Lower leg skin (tissue), 4 donors: ENCODE data around the gene SLC25A26. TPM values are rescaled to one million over a fixed set of nuclear protein-coding genes. Genes with fewer than 3 reads are reported as not detected.
A peak's percentile ranks its signal among the peaks of the same experiment; 100 is the strongest.

Source experiments
- DNase-seq, 2 donors: peaks; one replicate each; pipeline ENCODE4 v3.0.0-alpha.2; 2019; ENCODE audit warnings: low spot score in 2 of 2
- H3K4me3 ChIP-seq: fragments of 200-600 bp; sonication (generic); 2 replicates; pipeline ENCODE4 v1.5.1; 2017; ENCODE audit warnings: mild to moderate bottlenecking, low read depth; ENCODE audit not compliant: poor library complexity, severe bottlenecking
- POLR2A ChIP-seq, 2 donors: fragments of 450-650 bp; IDR thresholded peaks; one replicate each; pipeline ENCODE4 v1.6.1; 2016 to 2017; ENCODE audit warnings: antibody characterized with exemption in 2 of 2, mild to moderate bottlenecking in 1 of 2, moderate library complexity in 1 of 2
- WGBS, 2 donors: methylation state at CpG; one replicate each; pipeline ENCODE4 v1.1.5; 2018; 5-methylcytosine and 5-hydroxymethylcytosine counted together
- intact Hi-C: fragments of 100-400 bp; cut with DNase I; formaldehyde crosslinking; loops from one replicate; pipeline ENCODE4 v1.15.0; 2023; ENCODE audit warnings: low total_unique reads
- total RNA-seq, 4 donors: library from RNA; depleted of rRNA; stranded (reverse); fragments of >200 nt; gene quantifications; one replicate each; pipeline ENCODE4 v1.1.0, GENCODE V29; 2016
- TF ChIP-seq, protein P1 (sequence below), 3 donors: fragments of 450-650 bp; IDR thresholded peaks; one replicate each; pipeline ENCODE4 v1.5.1; 2016; ENCODE audit warnings: antibody characterized with exemption in 3 of 3, mild to moderate bottlenecking in 3 of 3, moderate library complexity in 2 of 3

Gene SLC25A26
- total RNA-seq, 4 donors from 2014 or later, result 13.7 to 29.1 (median 21.9) TPM

GRCh38 chr3:66383023-66383422, 162.2 kb downstream of the SLC25A26 start:
- no peak for TF ChIP-seq POLR2A (IDR thresholded peaks at IDR 0.05)
- TF ChIP-seq, protein P1, sequence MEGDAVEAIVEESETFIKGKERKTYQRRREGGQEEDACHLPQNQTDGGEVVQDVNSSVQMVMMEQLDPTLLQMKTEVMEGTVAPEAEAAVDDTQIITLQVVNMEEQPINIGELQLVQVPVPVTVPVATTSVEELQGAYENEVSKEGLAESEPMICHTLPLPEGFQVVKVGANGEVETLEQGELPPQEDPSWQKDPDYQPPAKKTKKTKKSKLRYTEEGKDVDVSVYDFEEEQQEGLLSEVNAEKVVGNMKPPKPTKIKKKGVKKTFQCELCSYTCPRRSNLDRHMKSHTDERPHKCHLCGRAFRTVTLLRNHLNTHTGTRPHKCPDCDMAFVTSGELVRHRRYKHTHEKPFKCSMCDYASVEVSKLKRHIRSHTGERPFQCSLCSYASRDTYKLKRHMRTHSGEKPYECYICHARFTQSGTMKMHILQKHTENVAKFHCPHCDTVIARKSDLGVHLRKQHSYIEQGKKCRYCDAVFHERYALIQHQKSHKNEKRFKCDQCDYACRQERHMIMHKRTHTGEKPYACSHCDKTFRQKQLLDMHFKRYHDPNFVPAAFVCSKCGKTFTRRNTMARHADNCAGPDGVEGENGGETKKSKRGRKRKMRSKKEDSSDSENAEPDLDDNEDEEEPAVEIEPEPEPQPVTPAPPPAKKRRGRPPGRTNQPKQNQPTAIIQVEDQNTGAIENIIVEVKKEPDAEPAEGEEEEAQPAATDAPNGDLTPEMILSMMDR (IDR thresholded peaks at IDR 0.05), result no peak
- 95 to 96% methylated on average over 18 of the region's 18 CpGs for WGBS, 2 donors
- no peak overlapping the region for H3K4me3 ChIP-seq
- intact Hi-C loops, result no loop called here
- DNase-seq, result no peak

DNA sequence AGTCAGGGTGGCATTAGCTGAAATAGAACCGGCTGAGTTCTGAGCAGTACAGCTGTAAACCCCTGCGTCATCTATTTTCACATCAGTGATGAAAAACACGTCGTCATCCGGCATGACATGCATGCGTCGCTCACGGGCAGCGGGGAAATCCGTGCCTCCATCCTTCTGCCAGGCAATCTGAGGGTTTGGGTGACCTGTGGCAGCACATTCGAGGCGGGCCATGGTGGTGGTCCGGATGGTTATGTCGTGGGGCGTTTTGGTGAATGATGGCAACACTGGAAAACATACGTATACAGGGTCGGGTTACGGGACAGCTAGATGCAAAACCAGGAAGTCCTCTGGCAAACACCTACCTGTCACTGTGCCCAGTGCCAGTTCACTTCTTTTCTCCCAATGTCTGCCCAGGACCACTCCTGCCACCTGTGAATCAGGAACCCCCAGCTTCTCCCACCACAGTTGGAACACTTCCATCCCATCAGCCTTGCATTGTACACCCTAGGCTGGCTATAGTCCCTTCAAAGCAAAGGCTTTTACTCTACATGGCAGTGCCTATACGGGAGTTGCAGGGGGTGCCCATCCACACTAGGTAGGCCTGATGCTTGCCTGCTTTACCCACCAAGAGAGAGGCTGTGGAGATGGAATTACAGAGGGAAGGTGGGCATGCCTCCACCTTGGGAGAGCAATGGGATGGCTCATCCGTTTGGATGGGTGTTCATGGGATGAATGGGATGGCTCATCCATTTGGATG, 163.4 kb downstream of the SLC25A26 start:
- intact Hi-C loops, result no loop called here
- 97 to 98% methylated on average over 20 of the region's 20 CpGs for WGBS, 2 donors
- no peak overlapping the region for H3K4me3 ChIP-seq
- TF ChIP-seq, protein P1 (IDR thresholded peaks at IDR 0.05), result no peak
- no peak for TF ChIP-seq POLR2A (IDR thresholded peaks at IDR 0.05)
- DNase-seq, result peak; percentile 7 to 74

DNA sequence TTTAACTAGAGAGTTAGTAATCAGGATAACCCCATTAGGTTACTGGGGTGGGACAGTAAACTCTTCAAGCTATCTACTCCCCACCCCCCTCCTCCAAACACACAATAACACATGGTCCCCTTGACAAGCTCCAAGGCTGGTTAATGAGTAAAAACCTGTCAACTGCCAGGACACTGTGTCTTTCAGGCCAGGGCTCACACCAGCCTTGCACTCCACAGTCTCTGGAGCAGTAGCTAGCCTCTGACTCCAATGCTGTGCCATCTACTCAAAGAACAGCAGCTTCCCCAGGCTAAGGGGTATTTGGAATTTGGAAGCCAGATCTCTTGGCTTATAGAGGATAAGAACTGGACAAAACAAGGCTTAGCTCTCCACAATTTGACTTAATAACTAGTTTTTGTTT, 164.3 kb downstream of the SLC25A26 start:
- no peak overlapping the region for H3K4me3 ChIP-seq
- TF ChIP-seq, protein P1 (IDR thresholded peaks at IDR 0.05), result no peak
- TF ChIP-seq POLR2A (IDR thresholded peaks at IDR 0.05), result no peak
- no peak for DNase-seq
- intact Hi-C loops, result no loop called here

DNA sequence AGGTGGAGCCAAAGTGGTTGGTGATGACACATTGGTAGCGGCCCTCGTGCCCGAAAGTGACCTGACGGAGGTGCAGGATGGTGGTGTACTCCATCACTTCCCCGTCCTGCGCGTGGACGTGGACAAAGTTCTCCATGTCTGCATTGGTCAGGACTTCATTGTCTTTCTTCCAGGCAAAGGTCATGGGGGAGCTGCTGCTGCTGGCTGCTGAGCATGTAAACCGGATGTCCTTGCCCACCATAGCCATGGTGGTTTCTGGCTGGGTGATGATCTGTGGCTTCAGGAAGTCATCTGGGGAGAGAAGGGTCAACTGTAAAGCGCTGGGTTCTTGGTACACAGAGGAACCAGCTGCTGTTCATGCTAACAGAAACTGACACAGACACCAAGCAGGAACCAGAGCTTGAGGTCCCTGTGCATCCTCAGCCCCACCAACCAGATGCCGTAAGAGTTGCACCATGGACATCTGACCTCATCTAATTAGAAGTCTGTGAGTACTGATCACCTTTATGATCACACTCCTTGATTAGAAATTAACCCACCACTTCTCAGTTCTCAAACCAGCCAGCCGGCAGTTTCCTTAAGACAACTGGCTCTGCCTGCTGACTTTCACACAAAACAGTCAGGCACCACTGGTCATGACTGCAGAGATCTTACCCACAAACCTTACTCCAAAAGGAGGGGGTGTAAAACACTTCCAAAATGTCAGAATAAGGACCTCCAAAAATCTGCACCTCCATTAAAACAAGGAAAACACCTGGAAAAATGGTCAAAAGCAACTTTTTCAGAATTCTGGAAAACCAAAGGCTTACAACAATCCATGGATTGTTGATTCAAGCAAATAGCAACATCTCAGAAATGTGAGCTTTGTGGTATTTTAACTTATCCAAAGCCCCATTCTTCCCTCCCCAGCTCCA, 165.5 kb downstream of the SLC25A26 start:
- 94 to 97% methylated on average over 12 of the region's 12 CpGs for WGBS, 2 donors
- no peak for TF ChIP-seq POLR2A (IDR thresholded peaks at IDR 0.05)
- TF ChIP-seq, protein P1 (IDR thresholded peaks at IDR 0.05), result no peak
- no peak overlapping the region for H3K4me3 ChIP-seq
- intact Hi-C loops, result no loop called here
- DNase-seq, result no peak

- TF ChIP-seq, protein P1 (IDR thresholded peaks at IDR 0.05), result no peak
- TF ChIP-seq POLR2A (IDR thresholded peaks at IDR 0.05), result no peak
- no peak overlapping the region for H3K4me3 ChIP-seq
- WGBS, 2 donors, result 83 to 84% methylated on average over 7 of the region's 7 CpGs
- DNase-seq, result no peak
- intact Hi-C loops, result no loop called here
Observed at GRCh38 chr3:66386925-66387650, 166.3 kb downstream of the SLC25A26 start.
